GM12892 (cell line): Measurements from ENCODE around the gene SKIL.
"Not testable (repeated sequence)": the region's sequence is repeated elsewhere in the genome, so short reads cannot be mapped to it uniquely, and the experiment has no call there.

Experiments used
- POLR2A ChIP-seq: IDR thresholded peaks from 2 replicates; pipeline ENCODE4 v1.6.1; 2011; ENCODE audit warnings: low read depth, low read length, control low read depth
- POLR2AphosphoS5 ChIP-seq: IDR thresholded peaks from 2 replicates; pipeline ENCODE4 v1.6.1; 2011; ENCODE audit warnings: low read depth, low read length, control low read depth

GRCh38 chr3:170343859-170344258 lies 13.7 kb upstream of the SKIL start:
- not testable (repeated sequence) for TF ChIP-seq POLR2A, POLR2AphosphoS5
